RWPE1 (cell line): ENCODE data around the gene MAP7D3.

Experiments used
- CTCF ChIA-PET: fragments of 350-600 bp; sonication (Branson Sonifier 250); formaldehyde crosslinking; extraction: SDS; loops from one replicate; lab custom pipeline; 2021; lab: Yijun Ruan, JAX
- POLR2A ChIA-PET: fragments of 400-600 bp; formaldehyde crosslinking; extraction: SDS; loops from one replicate; lab custom pipeline; 2020; ENCODE audit warnings: antibody characterized with exemption; ENCODE audit not compliant: low non-redundant PET; lab: Yijun Ruan, JAX
- DNase-seq: peaks from one replicate; pipeline ENCODE4 v3.0.0; 2012; ENCODE audit warnings: low spot score
- H3K27ac ChIP-seq: fragments of 450-650 bp; 2 replicates; pipeline ENCODE4 v1.5.1; 2017
- CTCF ChIP-seq: fragments of 450-650 bp; conservative IDR thresholded peaks from 2 replicates; pipeline ENCODE4 v1.5.1; 2017; ENCODE audit warnings: low read depth, mild to moderate bottlenecking

Gene MAP7D3

GRCh38 chrX:136215559-136215958 lies 35.6 kb downstream of the MAP7D3 start:
- no peak for TF ChIP-seq CTCF
- CTCF ChIA-PET = no interaction called here
- H3K27ac ChIP-seq = no peak overlapping the region
- no peak for DNase-seq
- POLR2A ChIA-PET = no interaction called here

DNA sequence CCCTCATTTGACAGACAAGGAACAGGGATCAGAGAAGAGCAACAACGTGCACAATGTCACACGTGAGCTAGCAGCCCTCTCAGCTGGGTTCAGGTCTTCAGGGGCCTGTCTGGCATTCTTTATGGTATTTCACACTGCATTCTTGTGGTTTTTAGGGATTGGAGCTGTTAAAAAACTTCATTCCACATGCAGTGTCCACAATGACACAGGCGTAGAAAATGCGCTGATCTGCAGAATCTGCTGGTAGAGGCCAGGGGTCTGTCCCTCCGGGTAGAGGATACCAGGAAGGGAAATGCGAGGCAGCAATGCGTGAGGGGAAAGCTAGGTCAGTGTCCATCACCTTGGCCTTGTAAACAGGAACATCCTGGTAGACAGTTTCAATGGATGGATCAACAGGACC lies 36.6 kb downstream of the MAP7D3 start:
- CTCF ChIA-PET = no interaction called here
- TF ChIP-seq CTCF = no peak
- POLR2A ChIA-PET = no interaction called here
- no peak overlapping the region; the same call in 1 of the 2 replicates for H3K27ac ChIP-seq
- peak; percentile 7 for DNase-seq

GRCh38 chrX:136212557-136213111 lies 38.6 kb downstream of the MAP7D3 start:
- TF ChIP-seq CTCF = no peak
- no peak overlapping the region for H3K27ac ChIP-seq
- ChIA-PET CTCF (no interaction called here), POLR2A (no interaction called here)
- DNase-seq = no peak

GRCh38 chrX:136211766-136212556 lies 39.2 kb downstream of the MAP7D3 start:
- H3K27ac ChIP-seq = no peak overlapping the region
- TF ChIP-seq CTCF = no peak
- ChIA-PET POLR2A (no interaction called here), CTCF (no interaction called here)
- DNase-seq = no peak

DNA sequence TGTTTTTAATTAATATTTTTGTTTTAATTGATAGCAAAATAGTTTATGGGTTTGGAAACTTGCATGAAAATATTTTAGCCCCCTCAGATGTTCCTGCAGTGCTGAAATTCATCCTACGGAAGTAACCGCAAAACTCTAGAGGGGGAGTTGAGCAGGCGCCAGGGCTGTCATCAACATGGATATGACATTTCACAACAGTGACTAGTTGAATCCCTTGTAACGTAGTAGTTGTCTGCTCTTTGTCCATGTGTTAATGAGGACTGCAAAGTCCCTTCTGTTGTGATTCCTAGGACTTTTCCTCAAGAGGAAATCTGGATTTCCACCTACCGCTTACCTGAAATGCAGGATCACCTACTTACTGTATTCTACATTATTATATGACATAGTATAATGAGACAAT lies 40.4 kb downstream of the MAP7D3 start:
- ChIA-PET CTCF (no interaction called here), POLR2A (no interaction called here)
- no peak overlapping the region for H3K27ac ChIP-seq
- no peak for DNase-seq
- TF ChIP-seq CTCF = no peak

DNA sequence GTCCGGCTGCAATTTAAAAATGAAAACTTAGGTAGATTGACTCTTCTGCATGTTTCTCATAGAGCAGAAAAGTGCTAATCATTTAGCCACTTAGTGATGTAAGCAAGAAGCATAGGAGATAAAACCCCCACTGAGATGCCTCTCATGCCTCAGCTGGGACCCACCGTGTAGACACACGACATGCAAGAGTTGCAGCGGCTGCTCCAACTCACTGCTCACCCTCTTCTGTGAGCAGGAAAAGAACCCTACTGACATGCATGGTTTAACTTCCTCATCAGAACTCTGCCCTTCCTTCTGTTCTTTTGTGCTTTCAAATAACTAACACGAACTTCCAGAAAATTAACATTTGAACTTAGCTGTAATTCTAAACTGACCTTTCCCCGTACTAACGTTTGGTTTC lies 41.0 kb downstream of the MAP7D3 start:
- H3K27ac ChIP-seq = no peak overlapping the region
- DNase-seq = no peak
- POLR2A ChIA-PET = no interaction called here
- TF ChIP-seq CTCF = no peak
- CTCF ChIA-PET = no interaction called here
